ENCODE results near the gene ILF2. TPM values are rescaled to one million over a fixed set of nuclear protein-coding genes. Genes with fewer than 3 reads are reported as not detected.

The ILF2 gene
- total and polyA plus RNA-seq, 2 of the 13 experiments (the other 11 are each of a cell fraction or from before 2014, with no cell fraction given) = 292 to 366 TPM

DNA sequence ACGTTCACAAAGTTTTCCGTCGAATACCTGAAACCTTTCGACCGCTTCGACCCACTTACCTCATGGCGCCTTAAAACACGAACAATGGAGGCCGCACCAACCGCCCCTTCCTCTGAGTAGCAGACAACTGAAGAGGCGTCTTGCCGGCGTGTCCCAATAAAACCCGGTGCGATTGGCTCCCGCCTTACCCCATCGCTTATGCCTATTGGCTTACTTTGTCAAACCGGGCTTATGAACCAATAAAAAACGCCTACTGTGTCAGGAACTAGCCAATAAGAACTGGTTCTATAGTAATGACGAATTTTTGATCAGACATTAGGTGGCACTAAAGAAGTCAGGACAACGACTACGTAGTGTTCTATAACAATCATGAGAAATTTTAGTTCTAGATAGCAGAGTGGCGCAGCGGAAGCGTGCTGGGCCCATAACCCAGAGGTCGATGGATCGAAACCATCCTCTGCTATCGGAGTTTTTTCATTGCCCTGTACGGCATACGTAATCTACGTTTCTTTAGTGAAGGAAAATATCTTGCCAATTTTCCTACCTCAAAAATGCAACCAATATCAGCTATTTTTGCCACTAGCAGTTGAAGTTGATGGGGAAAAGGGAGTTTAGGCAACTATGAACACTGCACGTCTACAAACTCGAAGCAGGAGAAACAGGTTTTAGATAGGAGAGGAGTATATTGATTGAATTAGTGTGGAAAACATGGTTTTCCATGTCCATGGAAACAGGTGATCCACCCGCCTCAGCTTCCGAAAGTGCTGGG lies at the start of gene ILF2 (continued):
- TF ChIP-seq, protein P1, sequence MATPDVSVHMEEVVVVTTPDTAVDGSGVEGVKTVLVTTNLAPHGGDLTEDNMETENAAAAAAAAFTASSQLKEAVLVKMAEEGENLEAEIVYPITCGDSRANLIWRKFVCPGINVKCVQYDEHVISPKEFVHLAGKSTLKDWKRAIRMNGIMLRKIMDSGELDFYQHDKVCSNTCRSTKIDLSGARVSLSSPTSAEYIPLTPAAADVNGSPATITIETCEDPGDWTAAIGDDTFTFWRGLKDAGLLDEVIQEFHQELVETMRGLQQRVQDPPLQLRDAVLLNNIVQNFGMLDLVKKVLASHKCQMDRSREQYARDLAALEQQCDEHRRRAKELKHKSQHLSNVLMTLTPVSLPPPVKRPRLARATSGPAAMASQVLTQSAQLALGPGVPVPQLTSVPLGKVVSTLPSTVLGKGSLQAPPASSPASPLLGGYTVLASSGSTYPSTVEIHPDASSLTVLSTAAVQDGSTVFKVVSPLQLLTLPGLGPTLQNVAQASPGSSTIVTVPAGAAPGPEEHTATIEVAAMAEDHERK (CRISPR knock-in tag; IDR thresholded peaks at IDR 0.05; ENCODE audit: low read depth) = 0 out of 2 replicates have a peak, but pooled peaks have one; percentile 20
- TF ChIP-seq, protein P2, sequence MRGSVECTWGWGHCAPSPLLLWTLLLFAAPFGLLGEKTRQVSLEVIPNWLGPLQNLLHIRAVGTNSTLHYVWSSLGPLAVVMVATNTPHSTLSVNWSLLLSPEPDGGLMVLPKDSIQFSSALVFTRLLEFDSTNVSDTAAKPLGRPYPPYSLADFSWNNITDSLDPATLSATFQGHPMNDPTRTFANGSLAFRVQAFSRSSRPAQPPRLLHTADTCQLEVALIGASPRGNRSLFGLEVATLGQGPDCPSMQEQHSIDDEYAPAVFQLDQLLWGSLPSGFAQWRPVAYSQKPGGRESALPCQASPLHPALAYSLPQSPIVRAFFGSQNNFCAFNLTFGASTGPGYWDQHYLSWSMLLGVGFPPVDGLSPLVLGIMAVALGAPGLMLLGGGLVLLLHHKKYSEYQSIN (CRISPR knock-in tag; IDR thresholded peaks at IDR 0.05; ENCODE audit: borderline replicate concordance) = no peak
- TF ChIP-seq ZNF616 (CRISPR knock-in tag; IDR thresholded peaks at IDR 0.05; ENCODE audit: low read depth) (no peak), KDM1A (CRISPR knock-in tag; IDR thresholded peaks at IDR 0.05) (no peak), ZNF615 (CRISPR knock-in tag; IDR thresholded peaks at IDR 0.05; ENCODE audit: borderline replicate concordance) (0 out of 2 replicates have a peak, but pooled peaks have one; percentile 76), NAIF1 (CRISPR knock-in tag; IDR thresholded peaks at IDR 0.05; ENCODE audit: borderline replicate concordance) (peak; percentile 100), GLI4 (CRISPR knock-in tag; IDR thresholded peaks at IDR 0.05; ENCODE audit: borderline replicate concordance) (no peak), ATAD3A (CRISPR knock-in tag; IDR thresholded peaks at IDR 0.05) (no peak), ZNF674 (CRISPR knock-in tag; IDR thresholded peaks at IDR 0.05; ENCODE audit: low read depth) (no peak), ZNF282 (IDR thresholded peaks at IDR 0.05; ENCODE audit: partially characterized antibody) (no peak), HMG20A (CRISPR knock-in tag; IDR thresholded peaks at IDR 0.05; ENCODE audit: borderline replicate concordance) (no peak), NR2F6 (IDR thresholded peaks at IDR 0.05) (0 out of 2 replicates have a peak, but pooled peaks have one; percentile 38), NR2F6 (CRISPR knock-in tag; IDR thresholded peaks at IDR 0.05) (peak; percentile 6; the same call in 1 of the 2 replicates), CBX2 (IDR thresholded peaks at IDR 0.05; ENCODE audit: low read depth, low read length) (no peak), CBX2 (CRISPR knock-in tag; IDR thresholded peaks at IDR 0.05; ENCODE audit: low read depth) (no peak), TARDBP (CRISPR knock-in tag; IDR thresholded peaks at IDR 0.05) (peak; percentile 64), ETV6 (CRISPR knock-in tag; conservative IDR thresholded peaks at IDR 0.05) (no peak)
- TF ChIP-seq, protein P3, sequence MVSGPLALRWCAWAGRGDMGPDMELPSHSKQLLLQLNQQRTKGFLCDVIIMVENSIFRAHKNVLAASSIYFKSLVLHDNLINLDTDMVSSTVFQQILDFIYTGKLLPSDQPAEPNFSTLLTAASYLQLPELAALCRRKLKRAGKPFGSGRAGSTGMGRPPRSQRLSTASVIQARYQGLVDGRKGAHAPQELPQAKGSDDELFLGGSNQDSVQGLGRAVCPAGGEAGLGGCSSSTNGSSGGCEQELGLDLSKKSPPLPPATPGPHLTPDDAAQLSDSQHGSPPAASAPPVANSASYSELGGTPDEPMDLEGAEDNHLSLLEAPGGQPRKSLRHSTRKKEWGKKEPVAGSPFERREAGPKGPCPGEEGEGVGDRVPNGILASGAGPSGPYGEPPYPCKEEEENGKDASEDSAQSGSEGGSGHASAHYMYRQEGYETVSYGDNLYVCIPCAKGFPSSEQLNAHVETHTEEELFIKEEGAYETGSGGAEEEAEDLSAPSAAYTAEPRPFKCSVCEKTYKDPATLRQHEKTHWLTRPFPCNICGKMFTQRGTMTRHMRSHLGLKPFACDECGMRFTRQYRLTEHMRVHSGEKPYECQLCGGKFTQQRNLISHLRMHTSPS (CRISPR knock-in tag; IDR thresholded peaks at IDR 0.05; ENCODE audit: low read depth) = no peak; the same call in 1 of the 2 replicates
- TF ChIP-seq, protein P4, sequence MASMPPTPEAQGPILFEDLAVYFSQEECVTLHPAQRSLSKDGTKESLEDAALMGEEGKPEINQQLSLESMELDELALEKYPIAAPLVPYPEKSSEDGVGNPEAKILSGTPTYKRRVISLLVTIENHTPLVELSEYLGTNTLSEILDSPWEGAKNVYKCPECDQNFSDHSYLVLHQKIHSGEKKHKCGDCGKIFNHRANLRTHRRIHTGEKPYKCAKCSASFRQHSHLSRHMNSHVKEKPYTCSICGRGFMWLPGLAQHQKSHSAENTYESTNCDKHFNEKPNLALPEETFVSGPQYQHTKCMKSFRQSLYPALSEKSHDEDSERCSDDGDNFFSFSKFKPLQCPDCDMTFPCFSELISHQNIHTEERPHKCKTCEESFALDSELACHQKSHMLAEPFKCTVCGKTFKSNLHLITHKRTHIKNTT (CRISPR knock-in tag; IDR thresholded peaks at IDR 0.05) = peak; percentile 74; the same call in 1 of the 2 replicates
- TF ChIP-seq, protein P5, sequence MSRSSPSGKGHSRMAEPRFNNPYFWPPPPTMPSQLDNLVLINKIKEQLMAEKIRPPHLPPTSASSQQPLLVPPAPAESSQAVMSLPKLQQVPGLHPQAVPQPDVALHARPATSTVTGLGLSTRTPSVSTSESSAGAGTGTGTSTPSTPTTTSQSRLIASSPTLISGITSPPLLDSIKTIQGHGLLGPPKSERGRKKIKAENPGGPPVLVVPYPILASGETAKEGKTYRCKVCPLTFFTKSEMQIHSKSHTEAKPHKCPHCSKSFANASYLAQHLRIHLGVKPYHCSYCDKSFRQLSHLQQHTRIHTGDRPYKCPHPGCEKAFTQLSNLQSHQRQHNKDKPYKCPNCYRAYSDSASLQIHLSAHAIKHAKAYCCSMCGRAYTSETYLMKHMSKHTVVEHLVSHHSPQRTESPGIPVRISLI (CRISPR knock-in tag; IDR thresholded peaks at IDR 0.05; ENCODE audit: borderline replicate concordance) = peak; percentile 76; the same call in 1 of the 2 replicates
- TF ChIP-seq, protein P6, sequence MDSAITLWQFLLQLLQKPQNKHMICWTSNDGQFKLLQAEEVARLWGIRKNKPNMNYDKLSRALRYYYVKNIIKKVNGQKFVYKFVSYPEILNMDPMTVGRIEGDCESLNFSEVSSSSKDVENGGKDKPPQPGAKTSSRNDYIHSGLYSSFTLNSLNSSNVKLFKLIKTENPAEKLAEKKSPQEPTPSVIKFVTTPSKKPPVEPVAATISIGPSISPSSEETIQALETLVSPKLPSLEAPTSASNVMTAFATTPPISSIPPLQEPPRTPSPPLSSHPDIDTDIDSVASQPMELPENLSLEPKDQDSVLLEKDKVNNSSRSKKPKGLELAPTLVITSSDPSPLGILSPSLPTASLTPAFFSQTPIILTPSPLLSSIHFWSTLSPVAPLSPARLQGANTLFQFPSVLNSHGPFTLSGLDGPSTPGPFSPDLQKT (CRISPR knock-in tag; IDR thresholded peaks at IDR 0.05; ENCODE audit: borderline replicate concordance) = no peak
